GM18858 (cell line): ENCODE data around the gene MKNK2.
"Not testable (repeated sequence)": the region's sequence is repeated elsewhere in the genome, so short reads cannot be mapped to it uniquely, and the experiment has no call there.

Experiments
- ATAC-seq: cut with Tn5 transposase; IDR thresholded peaks from one replicate; pipeline ENCODE4 v1.9.1; 2021; ENCODE audit not compliant: unreplicated experiment

MKNK2 gene

GRCh38 chr19:2044709-2045500 is 6.1 kb downstream of the MKNK2 start:
- no peak for ATAC-seq

- ATAC-seq, result no peak
Measured at GRCh38 chr19:2043961-2044708, 6.9 kb downstream of the MKNK2 start.

- ATAC-seq, result no peak
Measured at GRCh38 chr19:2043251-2043641, 7.8 kb downstream of the MKNK2 start.

GRCh38 chr19:2042485-2043250 is 8.4 kb downstream of the MKNK2 start:
- no peak for ATAC-seq

GRCh38 chr19:2041683-2042484 is 9.2 kb downstream of the MKNK2 start:
- ATAC-seq, result peak; percentile 38

GRCh38 chr19:2041433-2041682 is 9.7 kb downstream of the MKNK2 start:
- no peak for ATAC-seq

- no peak for ATAC-seq
Measured at GRCh38 chr19:2040647-2041432, 10.2 kb downstream of the MKNK2 start.

GRCh38 chr19:2039959-2040646 is 10.9 kb downstream of the MKNK2 start:
- ATAC-seq, result no peak

GRCh38 chr19:2039089-2039958 is 11.7 kb downstream of the MKNK2 start:
- no peak for ATAC-seq

- no peak for ATAC-seq
Measured at GRCh38 chr19:2038284-2039088, 12.6 kb downstream of the MKNK2 start.

GRCh38 chr19:2037651-2038255 is 13.3 kb downstream of the MKNK2 start:
- no peak for ATAC-seq

GRCh38 chr19:2036424-2036823 is 14.6 kb downstream of the MKNK2 start:
- ATAC-seq, result no peak

GRCh38 chr19:2035590-2035991 is 15.5 kb downstream of the MKNK2 start:
- ATAC-seq, result no peak

GRCh38 chr19:2034729-2035589 is 16.1 kb downstream of the MKNK2 start:
- no peak for ATAC-seq

- ATAC-seq, result not testable (repeated sequence)
Measured at GRCh38 chr19:2034253-2034652, 16.8 kb downstream of the MKNK2 start.

- ATAC-seq, result no peak
Measured at GRCh38 chr19:2033825-2034159, 17.3 kb downstream of the MKNK2 start.
